Testis (tissue), 3 donors: Measurements from ENCODE around the gene PAM16. TPM values are rescaled to one million over a fixed set of nuclear protein-coding genes. Genes with fewer than 3 reads are reported as not detected.

ENCODE experiments used
- DNase-seq: peaks from one replicate; pipeline ENCODE4 v3.0.0-alpha.2; 2019
- H3K27ac ChIP-seq, 2 donors: fragments of 200-600 bp; sonication (generic); one replicate each; pipeline ENCODE4 v1.5.1; 2019
- H3K27me3 ChIP-seq: fragments of 200-600 bp; sonication (generic); one replicate; pipeline ENCODE4 v1.5.1; 2019
- H3K36me3 ChIP-seq: fragments of 200-600 bp; sonication (generic); one replicate; pipeline ENCODE4 v1.5.1; 2017; ENCODE audit warnings: low read depth; ENCODE audit errors: missing control alignments
- H3K4me1 ChIP-seq: fragments of 200-600 bp; sonication (generic); one replicate; pipeline ENCODE4 v1.5.1; 2019
- H3K4me3 ChIP-seq, 2 donors: fragments of 200-600 bp; sonication (generic); one replicate each; pipeline ENCODE4 v1.5.1; 2017 to 2019
- H3K9me3 ChIP-seq: fragments of 200-600 bp; sonication (generic); one replicate; pipeline ENCODE4 v1.5.1; 2017
- CTCF ChIP-seq, 3 experiments: fragments of 450-650 bp in 2 of 3; fragments of 200-600 bp in 1 of 3; sonication (generic) in 1 of 3; IDR thresholded peaks; one replicate each; pipeline ENCODE4 v1.5.1; 2016 to 2019; ENCODE audit warnings: antibody characterized with exemption in 3 of 3, mild to moderate bottlenecking in 2 of 3, moderate library complexity in 1 of 3
- POLR2A ChIP-seq: fragments of 450-650 bp; IDR thresholded peaks from one replicate; pipeline ENCODE4 v1.6.1; 2017; ENCODE audit warnings: antibody characterized with exemption, mild to moderate bottlenecking, moderate library complexity
- WGBS, 2 donors: methylation state at CpG; one replicate each; pipeline ENCODE4 v1.1.5; 2018; 5-methylcytosine and 5-hydroxymethylcytosine counted together
- intact Hi-C: fragments of 100-400 bp; cut with DNase I; formaldehyde crosslinking; loops from one replicate; pipeline ENCODE4 v1.15.1; 2023; ENCODE audit warnings: low total_unique reads
- polyA plus RNA-seq: library from polyadenylated mRNA; stranded (reverse); fragments of 350-450 nt; fragmentation: Illumina TruSeq; extraction: RNeasy Lipid Tissue Mini Kit (QIAGEN cat#74804); gene quantifications from one replicate; pipeline ENCODE4 v1.2.3, GENCODE V29; 2014; ENCODE audit warnings: low read depth, low replicate concordance; ENCODE audit not compliant: insufficient read depth
- total RNA-seq, 2 donors: library from RNA; depleted of rRNA; stranded (reverse); fragments of >200 nt; gene quantifications; one replicate each; pipeline ENCODE4 v1.2.3, GENCODE V29; 2016

PAM16 gene
- total and polyA plus RNA-seq, 3 donors from 2014 or later: 61.8 to 148 (median 126) TPM

- TF ChIP-seq CTCF (IDR thresholded peaks at IDR 0.05): no peak
- TF ChIP-seq POLR2A: no peak
- Histone ChIP-seq H3K4me3 (no peak overlapping the region), H3K27ac (peak overlapping the region in 1 of 2 donors; percentile 39), H3K4me1 (peaks cover 56% of the 10 kb centered on the region), H3K9me3 (no peaks in the 10 kb centered on the region), H3K27me3 (no peaks in the 10 kb centered on the region), H3K36me3 (no peaks in the 10 kb centered on the region)
- 38 to 60% methylated on average over 18 to 37 of the region's 37 CpGs for WGBS, 2 donors
- intact Hi-C loops: no loop called here
- DNase-seq: peak; percentile 55
Observed at GRCh38 chr16:4319454-4320421, 31.4 kb downstream of the PAM16 start.

GRCh38 chr16:4318967-4319366 lies 32.2 kb downstream of the PAM16 start:
- Histone ChIP-seq H3K4me1 (peaks cover 49% of the 10 kb centered on the region), H3K27me3 (no peaks in the 10 kb centered on the region), H3K4me3 (no peak overlapping the region), H3K36me3 (no peaks in the 10 kb centered on the region), H3K9me3 (no peaks in the 10 kb centered on the region), H3K27ac (no peak overlapping the region)
- WGBS, 2 donors: 68 to 80% methylated on average over 3 to 5 of the region's 5 CpGs
- DNase-seq: no peak
- no peak for TF ChIP-seq POLR2A
- no peak for TF ChIP-seq CTCF (IDR thresholded peaks at IDR 0.05)
- intact Hi-C loops: no loop called here

- no peak for DNase-seq
- Histone ChIP-seq H3K27ac (no peak overlapping the region), H3K36me3 (no peaks in the 10 kb centered on the region), H3K4me1 (peaks cover 44% of the 10 kb centered on the region), H3K9me3 (no peaks in the 10 kb centered on the region), H3K4me3 (no peak overlapping the region), H3K27me3 (no peaks in the 10 kb centered on the region)
- intact Hi-C loops: no loop called here
- WGBS, 2 donors: 44 to 47% methylated on average over 13 of the region's 13 CpGs
- TF ChIP-seq POLR2A (no peak), CTCF (IDR thresholded peaks at IDR 0.05) (no peak)
Observed at GRCh38 chr16:4318451-4318910, 32.6 kb downstream of the PAM16 start.

- Histone ChIP-seq H3K4me3 (no peak overlapping the region), H3K36me3 (no peaks in the 10 kb centered on the region), H3K27me3 (no peaks in the 10 kb centered on the region), H3K9me3 (no peaks in the 10 kb centered on the region), H3K4me1 (peaks cover 40% of the 10 kb centered on the region), H3K27ac (no peak overlapping the region)
- 43 to 47% methylated on average over 9 to 12 of the region's 12 CpGs for WGBS, 2 donors
- TF ChIP-seq POLR2A: no peak
- TF ChIP-seq CTCF (IDR thresholded peaks at IDR 0.05): no peak
- intact Hi-C loops: no loop called here
- DNase-seq: no peak
Observed at GRCh38 chr16:4317532-4318450, 33.3 kb downstream of the PAM16 start.
